GM21515 (cell line): ENCODE data around the gene JAZF1.

ENCODE experiments used
- ATAC-seq: cut with Tn5 transposase; IDR thresholded peaks from one replicate; pipeline ENCODE4 v1.9.1; 2021; ENCODE audit not compliant: unreplicated experiment

JAZF1 gene

DNA sequence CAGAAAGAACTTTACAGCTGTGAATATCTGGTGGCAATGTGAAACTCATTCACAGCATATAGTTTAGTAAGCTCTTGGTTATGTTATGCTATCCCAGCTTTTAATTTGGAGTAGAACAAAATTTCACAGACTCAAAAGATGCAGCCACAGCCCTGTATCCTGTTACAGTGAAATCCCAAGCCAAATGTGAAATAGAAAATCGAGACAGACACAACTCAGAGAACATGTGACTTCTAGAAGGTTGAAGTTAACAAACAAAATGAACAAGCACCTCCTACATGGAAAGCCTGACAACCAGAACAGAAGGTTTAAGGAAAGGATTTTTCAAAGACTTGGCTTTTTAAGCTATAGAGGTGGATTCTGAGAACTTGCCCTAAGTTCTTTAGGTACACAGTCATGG, 39.6 kb downstream of the JAZF1 start:
- no peak for ATAC-seq

DNA sequence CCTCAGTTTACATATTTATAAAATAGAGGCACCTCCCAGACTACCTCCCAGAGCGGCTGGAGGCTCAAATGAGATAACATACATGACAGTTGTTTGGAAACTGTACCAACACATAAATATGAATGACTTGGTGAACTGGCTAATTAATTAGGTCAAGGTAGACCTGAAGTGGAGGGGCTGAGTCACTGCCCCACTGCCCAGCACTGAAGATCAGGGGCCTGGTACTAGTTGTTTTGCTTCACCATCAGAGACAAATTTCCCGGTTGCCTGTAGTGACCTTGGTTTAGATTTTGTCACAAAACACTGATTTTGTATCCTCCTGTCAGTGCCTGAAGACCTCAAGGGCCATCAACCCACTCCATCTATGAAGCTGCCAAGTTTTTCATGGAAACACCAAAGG, 41.8 kb downstream of the JAZF1 start:
- ATAC-seq = no peak

DNA sequence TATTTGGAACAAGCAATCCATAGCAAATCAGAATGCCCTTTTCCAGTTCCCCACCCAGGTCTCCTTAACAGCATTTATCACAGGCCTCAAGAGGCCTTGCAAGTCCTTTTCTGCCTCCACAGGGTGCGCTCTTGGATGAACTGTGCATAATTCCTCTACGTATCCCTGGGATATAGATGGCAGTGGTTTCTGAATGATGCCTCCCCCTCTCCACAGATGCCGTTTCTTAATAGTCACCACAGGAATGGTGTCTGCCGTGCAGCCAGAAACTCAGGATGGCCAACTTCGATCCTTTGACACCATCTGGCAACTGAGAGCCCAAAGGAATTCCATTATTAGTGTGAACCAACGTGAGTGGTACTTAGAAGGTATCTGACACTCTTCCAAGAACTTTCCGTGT, 43.1 kb downstream of the JAZF1 start:
- no peak for ATAC-seq

- no peak for ATAC-seq
Observed at GRCh38 chr7:28136885-28137284, 43.7 kb downstream of the JAZF1 start.

DNA sequence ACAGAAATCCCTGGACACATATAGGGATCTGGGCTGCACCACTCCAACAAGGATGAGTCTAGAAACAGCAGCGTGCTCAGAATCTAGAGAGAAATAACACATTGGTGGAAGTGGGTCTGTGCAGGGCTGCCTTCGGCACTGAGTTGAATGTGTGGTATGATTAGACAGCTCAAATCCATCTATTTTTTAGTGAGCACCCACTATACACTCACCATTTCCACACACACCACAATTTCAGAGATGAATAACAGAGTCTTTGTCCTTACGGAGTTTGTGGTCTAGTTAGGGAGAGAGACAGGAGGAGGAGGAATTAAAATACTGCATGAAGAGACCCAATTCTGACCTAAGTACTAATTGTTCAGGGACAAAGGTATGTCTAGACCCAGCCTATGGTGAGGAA, 44.2 kb downstream of the JAZF1 start:
- no peak for ATAC-seq

DNA sequence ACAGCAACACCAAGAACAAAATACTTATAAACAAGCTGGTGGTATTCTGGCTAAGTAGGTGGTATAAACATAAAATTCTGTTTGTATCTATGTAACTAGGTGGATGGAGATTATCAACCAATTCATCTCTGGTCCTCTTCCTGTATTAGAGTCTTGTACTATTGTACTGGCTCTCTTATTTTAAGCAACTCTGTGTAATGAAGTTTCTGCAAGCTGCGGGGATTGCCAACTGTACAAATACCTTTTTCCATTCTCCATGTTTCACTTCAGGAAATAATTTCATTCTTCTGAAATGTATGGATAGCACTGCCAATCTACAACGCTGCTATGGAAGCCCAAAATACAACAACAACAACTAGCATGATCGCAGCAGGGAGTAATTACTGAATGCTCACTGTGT, 44.8 kb downstream of the JAZF1 start:
- ATAC-seq = no peak

- no peak for ATAC-seq
Observed at GRCh38 chr7:28135315-28135714, 45.3 kb downstream of the JAZF1 start.

GRCh38 chr7:28133872-28134271, 46.7 kb downstream of the JAZF1 start:
- no peak for ATAC-seq

DNA sequence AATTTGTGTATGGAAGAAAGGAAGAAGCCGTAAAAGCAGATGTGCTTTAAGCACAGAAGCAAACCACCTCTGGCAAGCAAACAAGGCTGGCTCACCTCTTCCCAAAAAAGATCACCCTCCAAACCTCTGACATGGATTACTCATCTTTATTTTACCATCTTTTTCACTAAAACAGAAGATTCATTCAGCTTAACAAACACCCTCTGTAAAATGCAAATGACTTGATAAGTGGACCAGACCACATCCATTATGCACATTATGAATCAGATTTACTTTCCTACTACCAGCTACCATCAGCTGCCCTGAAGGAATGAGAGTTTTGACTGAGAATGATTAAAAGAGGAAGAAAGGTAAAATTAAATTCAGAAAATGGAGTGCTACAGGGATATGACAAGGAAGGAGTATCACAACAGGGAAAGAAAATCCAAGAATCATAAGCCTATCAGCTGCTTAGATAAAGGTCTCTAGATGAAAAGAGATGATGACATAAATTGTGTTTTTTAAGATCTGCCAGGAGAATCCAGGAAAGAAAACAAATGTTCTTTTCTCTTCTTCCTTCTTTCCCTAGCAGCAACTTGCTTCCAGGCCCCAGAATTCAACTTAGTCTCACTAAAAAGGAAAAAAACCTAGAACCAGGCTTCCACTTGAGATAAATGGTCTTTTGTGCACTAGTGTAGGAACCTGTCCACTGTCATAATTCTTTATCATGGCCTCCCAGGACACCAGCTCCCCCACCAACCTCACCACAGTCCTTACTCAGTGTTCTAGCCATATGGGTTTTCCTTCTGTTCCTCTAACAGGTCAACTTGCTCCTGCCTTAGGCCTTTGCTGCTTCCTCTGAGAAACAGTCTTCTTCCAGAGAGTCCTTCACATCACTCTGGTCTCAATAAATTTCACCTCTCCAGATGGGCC, 47.4 kb downstream of the JAZF1 start:
- ATAC-seq = no peak

GRCh38 chr7:28130277-28130676, 50.3 kb downstream of the JAZF1 start:
- no peak for ATAC-seq

- no peak for ATAC-seq
Observed at GRCh38 chr7:28128608-28129007, 52.0 kb downstream of the JAZF1 start.

DNA sequence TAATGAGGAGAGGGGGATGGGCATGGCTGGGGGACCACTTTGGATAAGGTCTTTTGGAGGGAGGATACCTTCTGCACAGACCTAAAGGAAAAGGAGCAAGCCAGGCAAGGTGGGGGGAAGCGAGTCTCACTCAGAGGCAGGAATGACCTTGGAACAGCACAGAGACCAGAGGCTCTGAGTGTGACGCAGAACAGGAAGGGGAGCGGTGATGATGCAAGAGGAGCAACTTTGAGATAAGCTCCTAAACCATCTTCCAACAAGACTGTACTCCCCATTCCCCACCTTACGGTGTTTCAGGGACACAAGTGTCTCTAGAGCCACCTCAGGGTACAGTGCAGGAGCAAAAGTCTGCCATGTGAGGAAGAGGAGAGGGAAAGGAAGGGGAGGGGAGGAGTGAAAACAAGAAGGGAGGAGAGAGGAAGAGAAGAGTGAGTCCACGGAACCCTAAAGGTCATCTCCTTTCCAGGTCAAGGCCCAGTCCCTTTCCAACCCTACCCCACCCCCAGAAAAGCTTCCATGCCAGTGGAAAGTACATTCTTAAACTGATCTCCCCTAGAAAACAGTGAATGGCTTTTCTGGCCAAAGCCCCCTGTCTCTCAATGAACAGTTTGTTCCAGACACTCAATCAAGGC, 54.1 kb downstream of the JAZF1 start:
- ATAC-seq = no peak

- no peak for ATAC-seq
Observed at GRCh38 chr7:28125431-28126409, 54.9 kb downstream of the JAZF1 start.

GRCh38 chr7:28124413-28124812, 56.2 kb downstream of the JAZF1 start:
- no peak for ATAC-seq

DNA sequence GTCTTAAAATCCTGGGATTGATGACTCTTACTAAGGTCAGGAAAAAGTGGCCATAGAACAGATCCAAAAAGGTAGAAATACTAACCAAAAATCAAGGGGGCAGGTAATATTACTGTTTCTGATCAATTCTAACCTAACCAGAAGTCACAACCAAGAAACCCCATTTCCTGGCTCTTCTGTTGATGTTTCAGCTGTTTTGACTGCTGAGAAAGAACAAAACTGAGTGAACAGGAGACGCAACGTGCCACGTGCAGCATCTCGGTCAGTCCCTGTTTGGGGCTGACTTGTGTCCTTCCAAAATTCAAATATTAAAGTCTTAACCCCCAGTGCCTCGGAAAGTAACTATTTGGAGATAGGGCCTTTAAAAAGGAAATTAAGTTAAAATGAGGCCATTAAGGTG, 56.8 kb downstream of the JAZF1 start:
- no peak for ATAC-seq

DNA sequence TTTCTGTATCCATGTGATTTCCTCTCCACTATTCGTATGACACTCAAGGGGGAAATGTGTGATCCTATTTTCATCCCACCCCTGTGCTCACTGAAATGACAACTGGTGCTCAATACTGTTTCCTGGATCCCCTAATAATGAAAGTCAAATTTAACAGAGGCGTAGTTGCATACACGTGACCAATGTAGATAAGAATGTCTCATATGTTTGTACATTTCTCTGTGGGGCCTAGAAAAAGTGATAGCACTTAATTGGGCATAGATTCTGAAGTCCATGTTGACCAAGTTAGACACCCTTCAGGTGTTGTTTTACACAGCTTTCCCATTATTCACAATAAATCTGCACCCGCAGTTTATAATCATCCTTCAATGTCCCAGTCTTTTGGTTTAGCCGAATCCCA, 59.1 kb downstream of the JAZF1 start:
- ATAC-seq = no peak

- no peak for ATAC-seq
Observed at GRCh38 chr7:28116041-28116440, 64.6 kb downstream of the JAZF1 start.

- no peak for ATAC-seq
Observed at GRCh38 chr7:28115261-28115660, 65.3 kb downstream of the JAZF1 start.

DNA sequence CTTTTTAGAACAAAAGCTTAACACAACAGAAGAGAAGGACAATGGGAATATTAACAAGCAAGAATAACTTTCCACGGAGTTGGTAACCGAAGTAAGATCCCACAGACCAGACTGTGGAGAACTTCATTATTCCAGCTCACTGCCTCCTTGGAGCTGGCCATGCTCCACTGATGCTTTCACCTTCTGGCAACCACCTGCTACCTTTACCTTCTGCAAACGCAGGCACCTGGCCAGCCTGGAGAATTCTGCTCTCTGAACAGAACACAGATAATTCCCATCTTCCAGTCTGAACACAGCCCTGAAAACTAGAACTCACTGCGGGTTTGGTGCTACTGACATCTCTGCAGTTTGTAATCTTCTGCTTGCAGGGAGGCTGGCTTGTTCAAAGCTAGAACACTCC, 66.5 kb downstream of the JAZF1 start:
- no peak for ATAC-seq

DNA sequence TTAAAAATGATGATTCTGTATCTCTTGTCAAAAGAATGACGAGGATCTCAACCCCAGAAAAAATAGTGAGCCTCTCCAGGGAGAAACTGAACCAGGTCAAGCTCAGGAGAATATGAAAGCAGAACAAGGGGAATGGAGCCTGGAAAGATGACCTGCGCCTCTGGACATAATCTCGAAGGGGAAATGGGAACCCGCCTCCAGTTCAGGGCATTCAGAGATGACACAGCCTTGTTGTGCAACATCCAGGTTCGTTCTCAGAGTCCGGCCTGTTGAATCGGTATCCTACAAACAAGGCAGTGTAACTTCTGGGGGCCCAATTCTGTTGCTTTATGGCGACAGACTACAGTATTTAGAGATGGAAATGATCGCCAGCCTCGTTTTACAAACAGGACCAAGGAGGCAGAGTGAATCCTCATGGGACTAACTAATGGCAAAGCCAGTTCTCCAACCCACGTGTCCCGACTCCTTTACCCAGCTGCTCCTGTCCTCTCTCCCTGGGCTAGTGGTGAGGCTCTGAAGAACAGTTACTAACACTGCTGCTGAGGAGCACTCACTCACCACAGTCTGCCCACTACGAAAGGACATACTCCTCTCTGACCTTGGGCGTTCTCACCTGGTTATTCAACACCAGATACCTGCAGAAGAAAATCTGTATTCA, 67.6 kb downstream of the JAZF1 start:
- ATAC-seq = no peak

GRCh38 chr7:28112467-28112866, 68.1 kb downstream of the JAZF1 start:
- ATAC-seq = no peak
